ENCODE measurements around the gene EEFSEC.

- no peak for TF ChIP-seq MXI1 (IDR thresholded peaks at IDR 0.05; ENCODE audit: borderline replicate concordance, low read depth, low read length)
- no peak for TF ChIP-seq POLR2A (IDR thresholded peaks at IDR 0.05; ENCODE audit: low read depth, low read length)
- TF ChIP-seq CTCF (conservative IDR thresholded peaks at IDR 0.05; ENCODE audit: low read depth, low read length) = no peak
- TF ChIP-seq USF2 (IDR thresholded peaks at IDR 0.05; ENCODE audit: low read depth, low read length) = no peak
- no peak for TF ChIP-seq FOS (IDR thresholded peaks at IDR 0.05; ENCODE audit: low read depth, low read length)
- no peak for TF ChIP-seq NFE2L2 (IDR thresholded peaks at IDR 0.05; ENCODE audit: low read depth, low read length)
Observed at GRCh38 chr3:128232376-128233178, 79.3 kb downstream of the EEFSEC start.
